ENCODE data around the gene NOC2L.
"Not testable (repeated sequence)": the region's sequence is repeated elsewhere in the genome, so short reads cannot be mapped to it uniquely, and the experiment has no call there.

DNA sequence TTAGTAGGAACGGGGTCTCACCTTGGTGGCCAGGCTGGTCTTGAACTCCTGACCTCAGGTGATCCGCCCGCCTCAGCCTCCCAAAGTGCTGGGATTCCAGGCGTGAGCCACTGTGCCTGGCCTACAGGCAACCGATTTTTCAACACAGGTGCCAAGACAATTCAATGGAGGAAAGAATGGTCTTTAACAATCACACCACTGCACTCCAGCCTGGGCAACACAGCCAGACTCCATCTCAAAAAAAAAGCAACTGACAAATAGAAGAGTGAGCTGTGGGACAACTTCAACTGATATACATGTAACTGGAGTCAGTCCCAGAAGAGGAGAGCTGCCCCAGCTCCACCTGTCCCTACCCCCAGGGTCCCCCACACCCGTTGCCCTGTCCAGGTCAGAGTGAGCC lies 35.5 kb upstream of the NOC2L start:
- TF ChIP-seq, protein P1, sequence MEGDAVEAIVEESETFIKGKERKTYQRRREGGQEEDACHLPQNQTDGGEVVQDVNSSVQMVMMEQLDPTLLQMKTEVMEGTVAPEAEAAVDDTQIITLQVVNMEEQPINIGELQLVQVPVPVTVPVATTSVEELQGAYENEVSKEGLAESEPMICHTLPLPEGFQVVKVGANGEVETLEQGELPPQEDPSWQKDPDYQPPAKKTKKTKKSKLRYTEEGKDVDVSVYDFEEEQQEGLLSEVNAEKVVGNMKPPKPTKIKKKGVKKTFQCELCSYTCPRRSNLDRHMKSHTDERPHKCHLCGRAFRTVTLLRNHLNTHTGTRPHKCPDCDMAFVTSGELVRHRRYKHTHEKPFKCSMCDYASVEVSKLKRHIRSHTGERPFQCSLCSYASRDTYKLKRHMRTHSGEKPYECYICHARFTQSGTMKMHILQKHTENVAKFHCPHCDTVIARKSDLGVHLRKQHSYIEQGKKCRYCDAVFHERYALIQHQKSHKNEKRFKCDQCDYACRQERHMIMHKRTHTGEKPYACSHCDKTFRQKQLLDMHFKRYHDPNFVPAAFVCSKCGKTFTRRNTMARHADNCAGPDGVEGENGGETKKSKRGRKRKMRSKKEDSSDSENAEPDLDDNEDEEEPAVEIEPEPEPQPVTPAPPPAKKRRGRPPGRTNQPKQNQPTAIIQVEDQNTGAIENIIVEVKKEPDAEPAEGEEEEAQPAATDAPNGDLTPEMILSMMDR (IDR thresholded peaks at IDR 0.05 in 8 of 11, conservative IDR thresholded peaks at IDR 0.05 in 3 of 11) = not testable (repeated sequence)
- TF ChIP-seq POLR2AphosphoS5 (IDR thresholded peaks at IDR 0.05) = not testable (repeated sequence)

Data from spleen (tissue), 7 donors.